Astrocyte (in vitro differentiated cells and primary cell): ENCODE data around the gene VEGFA. TPM values are rescaled to one million over a fixed set of nuclear protein-coding genes. Genes with fewer than 3 reads are reported as not detected.

ENCODE experiments used
- DNase-seq: peaks from one replicate; pipeline ENCODE4 v3.0.0-alpha.2; 2010; ENCODE audit warnings: low read depth
- FAIRE-seq: peaks from 2 replicates; lab custom pipeline; 2011; peaks lifted over from hg19 to GRCh38; lab: Jason Lieb, UNC
- H2AFZ ChIP-seq: 2 replicates; pipeline ENCODE4 v1.6.0; 2012; ENCODE audit warnings: low read depth, low read length, inconsistent platforms
- H3K27ac ChIP-seq: 2 replicates; pipeline ENCODE4 v1.5.1; 2011; ENCODE audit warnings: low read depth, low read length, inconsistent platforms
- H3K27me3 ChIP-seq: 2 replicates; pipeline ENCODE4 v1.6.0; 2011; ENCODE audit warnings: low read length, inconsistent platforms; ENCODE audit not compliant: insufficient read depth
- H3K36me3 ChIP-seq: 2 replicates; pipeline ENCODE4 v1.5.1; 2011; ENCODE audit warnings: low read length, inconsistent platforms; ENCODE audit not compliant: insufficient read depth
- H3K4me1 ChIP-seq: 2 replicates; pipeline ENCODE4 v1.5.1; 2011; ENCODE audit warnings: low read length, inconsistent platforms; ENCODE audit not compliant: insufficient read depth
- H3K4me2 ChIP-seq: 2 replicates; pipeline ENCODE4 v1.6.0; 2012; ENCODE audit warnings: low read length, inconsistent platforms
- H3K4me3 ChIP-seq: 2 replicates; pipeline ENCODE4 v1.5.1; 2011; ENCODE audit warnings: low read depth, mild to moderate bottlenecking, low read length, inconsistent platforms; ENCODE audit not compliant: insufficient read depth
- H3K79me2 ChIP-seq: 2 replicates; pipeline ENCODE4 v1.6.0; 2012; ENCODE audit warnings: mild to moderate bottlenecking, low read length, inconsistent platforms; ENCODE audit not compliant: insufficient read depth
- H3K9ac ChIP-seq: 2 replicates; pipeline ENCODE4 v1.6.0; 2012; ENCODE audit warnings: mild to moderate bottlenecking, low read length, inconsistent platforms
- H3K9me3 ChIP-seq: 2 replicates; pipeline ENCODE4 v1.5.1; 2012; ENCODE audit warnings: low read depth, mild to moderate bottlenecking, low read length, inconsistent platforms; ENCODE audit not compliant: insufficient read depth
- H4K20me1 ChIP-seq: 2 replicates; pipeline ENCODE4 v1.6.0; 2012; ENCODE audit warnings: low read length, inconsistent platforms; ENCODE audit not compliant: insufficient read depth
- H3K27ac Mint-ChIP-seq: one replicate; pipeline ENCODE4 v1.8.0; 2021; ENCODE audit warnings: mild to moderate bottlenecking, mixed read lengths; ENCODE audit not compliant: unreplicated experiment
- H3K27me3 Mint-ChIP-seq: one replicate; pipeline ENCODE4 v1.8.0; 2021; ENCODE audit warnings: low read depth, mixed read lengths; ENCODE audit not compliant: unreplicated experiment
- H3K36me3 Mint-ChIP-seq: one replicate; pipeline ENCODE4 v1.8.0; 2021; ENCODE audit warnings: low read depth, mixed read lengths; ENCODE audit not compliant: unreplicated experiment
- H3K4me1 Mint-ChIP-seq: one replicate; pipeline ENCODE4 v1.8.0; 2021; ENCODE audit warnings: low read depth, mixed read lengths; ENCODE audit not compliant: unreplicated experiment
- H3K4me3 Mint-ChIP-seq: one replicate; pipeline ENCODE4 v1.8.0; 2021; ENCODE audit warnings: mild to moderate bottlenecking, moderate library complexity, mixed read lengths; ENCODE audit not compliant: unreplicated experiment
- H3K9me3 Mint-ChIP-seq: one replicate; pipeline ENCODE4 v1.8.0; 2021; ENCODE audit warnings: mild to moderate bottlenecking, mixed read lengths; ENCODE audit not compliant: unreplicated experiment
- CTCF ChIP-seq: IDR thresholded peaks from 2 replicates; pipeline ENCODE4 v1.5.1; 2011; ENCODE audit warnings: low read depth, mild to moderate bottlenecking, inconsistent platforms, low read length, moderate library complexity; ENCODE audit not compliant: insufficient read depth
- EZH2 ChIP-seq: IDR thresholded peaks from 2 replicates; pipeline ENCODE4 v1.6.1; 2012; ENCODE audit warnings: mild to moderate bottlenecking, low read length, inconsistent platforms; ENCODE audit not compliant: insufficient read depth
- total RNA-seq: library from RNA; stranded (reverse); gene quantifications from 2 replicates; pipeline ENCODE4 v1.2.1, GENCODE V29; 2021

The VEGFA gene
- total RNA-seq, 1 donor from 2014 or later: 144 TPM

GRCh38 chr6:43791745-43792422 is 21.9 kb downstream of the VEGFA start:
- no peak overlapping the region for H3K27ac ChIP-seq
- Mint-ChIP-seq H3K27me3 (peaks cover 52% of the 10 kb centered on the region), H3K9me3 (no peaks in the 10 kb centered on the region), H3K4me1 (no peaks in the 10 kb centered on the region), H3K4me3 (no peak overlapping the region), H3K27ac (peak overlapping the region; percentile 14), H3K36me3 (no peaks in the 10 kb centered on the region)
- no peak overlapping the region for H2AFZ ChIP-seq
- peaks cover 6% of the 10 kb centered on the region for H3K27me3 ChIP-seq
- H3K4me1 ChIP-seq: no peaks in the 10 kb centered on the region
- no peaks in the 10 kb centered on the region for H3K9me3 ChIP-seq
- no peak overlapping the region for H3K4me2 ChIP-seq
- H3K9ac ChIP-seq: no peak overlapping the region
- peaks cover 4% of the 10 kb centered on the region for H4K20me1 ChIP-seq
- no peaks in the 10 kb centered on the region for H3K36me3 ChIP-seq
- H3K4me3 ChIP-seq: no peak overlapping the region
- TF ChIP-seq CTCF (no peak), EZH2 (no peak)
- no peak for DNase-seq
- FAIRE-seq: no peak
- H3K79me2 ChIP-seq: no peaks in the 10 kb centered on the region

- peaks cover 6% of the 10 kb centered on the region for H3K27me3 ChIP-seq
- no peaks in the 10 kb centered on the region for H4K20me1 ChIP-seq
- no peak overlapping the region for H3K4me2 ChIP-seq
- H3K9ac ChIP-seq: no peak overlapping the region
- H3K4me3 Mint-ChIP-seq: no peak overlapping the region
- no peak overlapping the region for H3K4me3 ChIP-seq
- H3K9me3 ChIP-seq: no peaks in the 10 kb centered on the region
- peaks cover 2% of the 10 kb centered on the region for H3K4me1 Mint-ChIP-seq
- no peaks in the 10 kb centered on the region for H3K36me3 ChIP-seq
- H3K27me3 Mint-ChIP-seq: peaks cover 58% of the 10 kb centered on the region
- no peak for DNase-seq
- H3K9me3 Mint-ChIP-seq: no peaks in the 10 kb centered on the region
- peaks cover under 1% of the 10 kb centered on the region for H3K4me1 ChIP-seq
- no peak for TF ChIP-seq CTCF
- no peak for TF ChIP-seq EZH2
- H3K36me3 Mint-ChIP-seq: no peaks in the 10 kb centered on the region
- no peak overlapping the region for H2AFZ ChIP-seq
- H3K27ac ChIP-seq: no peak overlapping the region
- H3K79me2 ChIP-seq: no peaks in the 10 kb centered on the region
- no peak overlapping the region for H3K27ac Mint-ChIP-seq
- no peak for FAIRE-seq
Observed at GRCh38 chr6:43793154-43793874, 23.3 kb downstream of the VEGFA start.

- Mint-ChIP-seq H3K36me3 (no peaks in the 10 kb centered on the region), H3K9me3 (no peaks in the 10 kb centered on the region)
- FAIRE-seq: no peak
Observed at GRCh38 chr6:43793875-43794242, 23.8 kb downstream of the VEGFA start.

More at GRCh38 chr6:43793875-43794242, 23.8 kb downstream of the VEGFA start:
- Mint-ChIP-seq H3K27ac (no peak overlapping the region), H3K4me1 (peaks cover 8% of the 10 kb centered on the region), H3K4me3 (no peak overlapping the region), H3K27me3 (peaks cover 63% of the 10 kb centered on the region)
- no peak overlapping the region for H3K4me2 ChIP-seq
- no peak overlapping the region for H3K9ac ChIP-seq
- no peak overlapping the region for H3K4me3 ChIP-seq
- no peaks in the 10 kb centered on the region for H4K20me1 ChIP-seq
- H2AFZ ChIP-seq: no peak overlapping the region
- H3K4me1 ChIP-seq: peaks cover 6% of the 10 kb centered on the region
- peaks cover 6% of the 10 kb centered on the region for H3K27me3 ChIP-seq
- H3K9me3 ChIP-seq: no peaks in the 10 kb centered on the region
- no peak for TF ChIP-seq EZH2
- no peak for TF ChIP-seq CTCF
- no peak for DNase-seq
- H3K79me2 ChIP-seq: no peaks in the 10 kb centered on the region
- no peaks in the 10 kb centered on the region for H3K36me3 ChIP-seq
- H3K27ac ChIP-seq: no peak overlapping the region
